HepG2 (cell line): Measurements from ENCODE around the gene TOB1. TPM values are rescaled to one million over a fixed set of nuclear protein-coding genes. Genes with fewer than 3 reads are reported as not detected.

Source experiments
- CENPT ChIP-seq: sonication (generic); formaldehyde crosslinking; IDR thresholded peaks from 2 replicates; pipeline ENCODE4 v1.8.0; 2022; ENCODE audit warnings: low read depth, mild to moderate bottlenecking, moderate library complexity, missing genetic modification reagents
- ELF1 ChIP-seq: sonication (generic); formaldehyde crosslinking; IDR thresholded peaks from 2 replicates; pipeline ENCODE4 v1.4.0; 2020; ENCODE audit warnings: missing genetic modification reagents
- FOXA3 ChIP-seq: IDR thresholded peaks from 2 replicates; pipeline ENCODE4 v1.6.1; 2016; ENCODE audit warnings: missing genetic modification reagents, missing compliant biosample characterization
- GATAD1 ChIP-seq: IDR thresholded peaks from 2 replicates; pipeline ENCODE4 v1.6.1; 2016; ENCODE audit warnings: missing genetic modification reagents, missing compliant biosample characterization
- MAX ChIP-seq: IDR thresholded peaks from 2 replicates; pipeline ENCODE4 v1.6.1; 2012; ENCODE audit warnings: inconsistent platforms
- NR2F1 ChIP-seq, 2 experiments: fragments of 450-650 bp in 1 of 2; formaldehyde crosslinking in 1 of 2; IDR thresholded peaks; 2 replicates each; pipeline versions ENCODE4 v1.5.0 to v1.6.1; 2016 to 2020; ENCODE audit warnings: mild to moderate bottlenecking in 1 of 2, missing compliant biosample characterization in 1 of 2, missing genetic modification reagents in 1 of 2, moderate library complexity in 1 of 2
- PAWR ChIP-seq: sonication (generic); formaldehyde crosslinking; IDR thresholded peaks from 2 replicates; pipeline ENCODE4 v1.4.0; 2020; ENCODE audit warnings: missing genetic modification reagents, mild to moderate bottlenecking, borderline replicate concordance
- PHF5A ChIP-seq: IDR thresholded peaks from one replicate; pipeline ENCODE4 v1.6.1; 2018; ENCODE audit warnings: low read depth, missing genetic modification reagents; ENCODE audit not compliant: unreplicated experiment
- RXRB ChIP-seq: IDR thresholded peaks from 2 replicates; pipeline ENCODE4 v1.6.1; 2016; ENCODE audit warnings: borderline replicate concordance, missing genetic modification reagents, missing compliant biosample characterization
- SAFB2 ChIP-seq: sonication (generic); formaldehyde crosslinking; IDR thresholded peaks from 2 replicates; pipeline ENCODE4 v1.5.1; 2020; ENCODE audit warnings: missing genetic modification reagents, low read depth, mild to moderate bottlenecking, borderline replicate concordance
- SALL1 ChIP-seq: sonication (generic); formaldehyde crosslinking; IDR thresholded peaks from 2 replicates; pipeline ENCODE4 v1.8.0; 2022; ENCODE audit warnings: mild to moderate bottlenecking, missing genetic modification reagents
- SMAD9 ChIP-seq: sonication (generic); formaldehyde crosslinking; IDR thresholded peaks from 2 replicates; pipeline ENCODE4 v1.5.1; 2020; ENCODE audit warnings: mild to moderate bottlenecking, missing genetic modification reagents
- SSRP1 ChIP-seq: IDR thresholded peaks from 2 replicates; pipeline ENCODE4 v1.6.1; 2016; ENCODE audit warnings: control low read depth
- TBP ChIP-seq: sonication (generic); formaldehyde crosslinking; IDR thresholded peaks from 2 replicates; pipeline ENCODE4 v1.5.0; 2020; ENCODE audit warnings: missing genetic modification reagents
- TEAD2 ChIP-seq: sonication (generic); formaldehyde crosslinking; IDR thresholded peaks from 2 replicates; pipeline ENCODE4 v1.9.0; 2021; ENCODE audit warnings: missing genetic modification reagents
- TP53 ChIP-seq: sonication (generic); formaldehyde crosslinking; conservative IDR thresholded peaks from 2 replicates; pipeline ENCODE4 v1.4.0; 2020; ENCODE audit warnings: missing genetic modification reagents
- ZNF503 ChIP-seq: sonication (generic); formaldehyde crosslinking; IDR thresholded peaks from 2 replicates; pipeline ENCODE4 v1.4.0; 2020; ENCODE audit warnings: missing genetic modification reagents
- ZNF619 ChIP-seq: sonication (generic); formaldehyde crosslinking; IDR thresholded peaks from 2 replicates; pipeline ENCODE4 v1.4.0; 2020; ENCODE audit warnings: mild to moderate bottlenecking, missing genetic modification reagents
- polyA plus RNA-seq, 8 experiments: library from polyadenylated mRNA; depleted of rRNA in 3 of 8; stranded (reverse) in 7 of 8; unstranded in 1 of 8; fragments of >200 nt; fragmentation: Illumina TruSeq in 4 of 8; extraction: Trizol in 4 of 8; gene quantifications; 2 replicates each; pipeline versions ENCODE4 v1.2.1 to v1.2.3, GENCODE V29; 2011 to 2016; ENCODE audit warnings: low read depth in 4 of 8, missing spikeins in 1 of 8, mixed read lengths in 1 of 8; ENCODE audit not compliant: insufficient read depth in 1 of 8
- total RNA-seq, 5 experiments: library from RNA; depleted of rRNA; stranded (reverse); fragments of >200 nt; fragmentation: Illumina TruSeq; extraction: Trizol; gene quantifications; 2 replicates each; pipeline ENCODE4 v1.2.3, GENCODE V29; 2016; ENCODE audit warnings: low read depth in 1 of 5
- TF ChIP-seq, protein P1 (sequence below): sonication (generic); formaldehyde crosslinking; IDR thresholded peaks from 2 replicates; pipeline ENCODE4 v1.8.0; 2022; ENCODE audit warnings: mild to moderate bottlenecking, missing genetic modification reagents, moderate library complexity
- TF ChIP-seq, protein P2 (sequence below): sonication (generic); formaldehyde crosslinking; IDR thresholded peaks from 2 replicates; pipeline ENCODE4 v1.4.0; 2020; ENCODE audit warnings: low read depth, mild to moderate bottlenecking, missing genetic modification reagents
- TF ChIP-seq, protein P3 (sequence below): sonication (generic); formaldehyde crosslinking; IDR thresholded peaks from 2 replicates; pipeline ENCODE4 v1.8.1; 2022; ENCODE audit warnings: low read depth, mild to moderate bottlenecking, missing genetic modification reagents
- TF ChIP-seq, protein P4 (sequence below): sonication (generic); formaldehyde crosslinking; IDR thresholded peaks from 2 replicates; pipeline ENCODE4 v1.5.0; 2020; ENCODE audit warnings: mild to moderate bottlenecking, missing genetic modification reagents, borderline replicate concordance

The TOB1 gene
- total and polyA plus RNA-seq, 2 of the 13 experiments (the other 11 are each of a cell fraction or from before 2014, with no cell fraction given), result 21.9 to 57.7 TPM

GRCh38 chr17:50891577-50891989 lies 25.4 kb upstream of the TOB1 start (continued):
- TF ChIP-seq ZNF503 (CRISPR knock-in tag) (no peak), SALL1 (CRISPR knock-in tag) (no peak), NR2F1 (CRISPR knock-in tag; IDR thresholded peaks at IDR 0.05) (no peak), GATAD1 (CRISPR knock-in tag) (no peak), TBP (no peak), PHF5A (CRISPR knock-in tag) (peak; percentile 30), FOXA3 (no peak), CENPT (CRISPR knock-in tag) (no peak), TP53 (CRISPR knock-in tag) (no peak), TEAD2 (CRISPR knock-in tag) (no peak), SMAD9 (CRISPR knock-in tag) (no peak), MAX (peak; percentile 53; the same call in 1 of the 2 replicates), SAFB2 (CRISPR knock-in tag) (no peak), PAWR (CRISPR knock-in tag) (no peak), SSRP1 (no peak), ELF1 (CRISPR knock-in tag) (0 out of 2 replicates have a peak, but pooled peaks have one; percentile 9), RXRB (CRISPR knock-in tag) (peak; percentile 2; the same call in 1 of the 2 replicates), ZNF619 (CRISPR knock-in tag) (no peak)
- TF ChIP-seq, protein P1, sequence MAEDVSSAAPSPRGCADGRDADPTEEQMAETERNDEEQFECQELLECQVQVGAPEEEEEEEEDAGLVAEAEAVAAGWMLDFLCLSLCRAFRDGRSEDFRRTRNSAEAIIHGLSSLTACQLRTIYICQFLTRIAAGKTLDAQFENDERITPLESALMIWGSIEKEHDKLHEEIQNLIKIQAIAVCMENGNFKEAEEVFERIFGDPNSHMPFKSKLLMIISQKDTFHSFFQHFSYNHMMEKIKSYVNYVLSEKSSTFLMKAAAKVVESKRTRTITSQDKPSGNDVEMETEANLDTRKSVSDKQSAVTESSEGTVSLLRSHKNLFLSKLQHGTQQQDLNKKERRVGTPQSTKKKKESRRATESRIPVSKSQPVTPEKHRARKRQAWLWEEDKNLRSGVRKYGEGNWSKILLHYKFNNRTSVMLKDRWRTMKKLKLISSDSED (CRISPR knock-in tag), result no peak
- TF ChIP-seq, protein P2, sequence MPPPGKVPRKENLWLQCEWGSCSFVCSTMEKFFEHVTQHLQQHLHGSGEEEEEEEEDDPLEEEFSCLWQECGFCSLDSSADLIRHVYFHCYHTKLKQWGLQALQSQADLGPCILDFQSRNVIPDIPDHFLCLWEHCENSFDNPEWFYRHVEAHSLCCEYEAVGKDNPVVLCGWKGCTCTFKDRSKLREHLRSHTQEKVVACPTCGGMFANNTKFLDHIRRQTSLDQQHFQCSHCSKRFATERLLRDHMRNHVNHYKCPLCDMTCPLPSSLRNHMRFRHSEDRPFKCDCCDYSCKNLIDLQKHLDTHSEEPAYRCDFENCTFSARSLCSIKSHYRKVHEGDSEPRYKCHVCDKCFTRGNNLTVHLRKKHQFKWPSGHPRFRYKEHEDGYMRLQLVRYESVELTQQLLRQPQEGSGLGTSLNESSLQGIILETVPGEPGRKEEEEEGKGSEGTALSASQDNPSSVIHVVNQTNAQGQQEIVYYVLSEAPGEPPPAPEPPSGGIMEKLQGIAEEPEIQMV (CRISPR knock-in tag), result 0 out of 2 replicates have a peak, but pooled peaks have one; percentile 9
- TF ChIP-seq, protein P3, sequence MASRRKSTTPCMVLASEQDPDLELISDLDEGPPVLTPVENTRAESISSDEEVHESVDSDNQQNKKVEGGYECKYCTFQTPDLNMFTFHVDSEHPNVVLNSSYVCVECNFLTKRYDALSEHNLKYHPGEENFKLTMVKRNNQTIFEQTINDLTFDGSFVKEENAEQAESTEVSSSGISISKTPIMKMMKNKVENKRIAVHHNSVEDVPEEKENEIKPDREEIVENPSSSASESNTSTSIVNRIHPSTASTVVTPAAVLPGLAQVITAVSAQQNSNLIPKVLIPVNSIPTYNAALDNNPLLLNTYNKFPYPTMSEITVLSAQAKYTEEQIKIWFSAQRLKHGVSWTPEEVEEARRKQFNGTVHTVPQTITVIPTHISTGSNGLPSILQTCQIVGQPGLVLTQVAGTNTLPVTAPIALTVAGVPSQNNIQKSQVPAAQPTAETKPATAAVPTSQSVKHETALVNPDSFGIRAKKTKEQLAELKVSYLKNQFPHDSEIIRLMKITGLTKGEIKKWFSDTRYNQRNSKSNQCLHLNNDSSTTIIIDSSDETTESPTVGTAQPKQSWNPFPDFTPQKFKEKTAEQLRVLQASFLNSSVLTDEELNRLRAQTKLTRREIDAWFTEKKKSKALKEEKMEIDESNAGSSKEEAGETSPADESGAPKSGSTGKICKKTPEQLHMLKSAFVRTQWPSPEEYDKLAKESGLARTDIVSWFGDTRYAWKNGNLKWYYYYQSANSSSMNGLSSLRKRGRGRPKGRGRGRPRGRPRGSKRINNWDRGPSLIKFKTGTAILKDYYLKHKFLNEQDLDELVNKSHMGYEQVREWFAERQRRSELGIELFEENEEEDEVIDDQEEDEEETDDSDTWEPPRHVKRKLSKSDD (CRISPR knock-in tag), result no peak
- TF ChIP-seq, protein P4, sequence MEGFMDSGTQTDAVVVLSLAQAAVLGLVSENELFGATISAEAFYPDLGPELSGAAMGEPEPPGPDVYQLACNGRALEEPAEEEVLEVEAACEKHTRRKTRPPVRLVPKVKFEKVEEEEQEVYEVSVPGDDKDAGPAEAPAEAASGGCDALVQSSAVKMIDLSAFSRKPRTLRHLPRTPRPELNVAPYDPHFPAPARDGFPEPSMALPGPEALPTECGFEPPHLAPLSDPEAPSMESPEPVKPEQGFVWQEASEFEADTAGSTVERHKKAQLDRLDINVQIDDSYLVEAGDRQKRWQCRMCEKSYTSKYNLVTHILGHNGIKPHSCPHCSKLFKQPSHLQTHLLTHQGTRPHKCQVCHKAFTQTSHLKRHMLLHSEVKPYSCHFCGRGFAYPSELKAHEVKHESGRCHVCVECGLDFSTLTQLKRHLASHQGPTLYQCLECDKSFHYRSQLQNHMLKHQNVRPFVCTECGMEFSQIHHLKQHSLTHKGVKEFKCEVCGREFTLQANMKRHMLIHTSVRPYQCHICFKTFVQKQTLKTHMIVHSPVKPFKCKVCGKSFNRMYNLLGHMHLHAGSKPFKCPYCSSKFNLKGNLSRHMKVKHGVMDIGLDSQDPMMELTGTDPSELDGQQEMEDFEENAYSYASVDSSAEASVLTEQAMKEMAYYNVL (CRISPR knock-in tag), result no peak
